H1 (cell line): ENCODE measurements around the gene NPAT. TPM values are rescaled to one million over a fixed set of nuclear protein-coding genes. Genes with fewer than 3 reads are reported as not detected.

Experiments used
- CTCF ChIA-PET: fragments of 300-600 bp; sonication (Branson Sonifier 250); formaldehyde crosslinking; loops from one replicate; lab custom pipeline; 2021; ENCODE audit not compliant: partially characterized antibody; lab: Charles Lee
- POLR2A ChIA-PET: fragments of 300-600 bp; sonication (Branson Sonifier 250); formaldehyde crosslinking; loops from one replicate; lab custom pipeline; 2021; ENCODE audit warnings: inconsistent platforms; ENCODE audit not compliant: partially characterized antibody; lab: Charles Lee
- DNase-seq, 2 experiments: peaks; one replicate each; pipeline versions ENCODE4 v3.0.0 to v3.0.0-alpha.2; 2010 to 2022; ENCODE audit warnings: low spot score in 2 of 2, low read depth in 1 of 2, mixed read lengths in 1 of 2
- FAIRE-seq: peaks from 2 replicates; lab custom pipeline; 2011; peaks lifted over from hg19 to GRCh38; lab: Jason Lieb, UNC
- H2AFZ ChIP-seq: 2 replicates; pipeline ENCODE4 v1.8.1; 2012; ENCODE audit warnings: low read length, inconsistent platforms
- H2AK5ac ChIP-seq: 2 replicates; pipeline ENCODE4 v1.6.1; 2013; ENCODE audit warnings: low read depth, low read length
- H2BK120ac ChIP-seq: replicated peaks from 2 replicates; pipeline ENCODE3; 2013; ENCODE audit warnings: low read depth, low read length, inconsistent platforms
- H2BK12ac ChIP-seq: 2 replicates; pipeline ENCODE4 v1.6.1; 2013; ENCODE audit warnings: low read depth, low read length
- H2BK15ac ChIP-seq: 2 replicates; pipeline ENCODE4 v1.6.1; 2013; ENCODE audit warnings: low read length
- H2BK20ac ChIP-seq: 2 replicates; pipeline ENCODE4 v1.6.1; 2013; ENCODE audit warnings: low read length
- H2BK5ac ChIP-seq: 2 replicates; pipeline ENCODE4 v1.6.1; 2013; ENCODE audit warnings: low read depth, low read length
- H3K14ac ChIP-seq: 2 replicates; pipeline ENCODE4 v1.6.1; 2013; ENCODE audit warnings: inconsistent platforms; ENCODE audit not compliant: insufficient read length
- H3K18ac ChIP-seq: 2 replicates; pipeline ENCODE4 v1.6.1; 2013; ENCODE audit warnings: low read length; ENCODE audit errors: extremely low read depth
- H3K23ac ChIP-seq: 2 replicates; pipeline ENCODE4 v1.6.1; 2013; ENCODE audit warnings: inconsistent platforms; ENCODE audit not compliant: insufficient read length
- H3K23me2 ChIP-seq: 2 replicates; pipeline ENCODE4 v1.6.1; 2013; ENCODE audit warnings: low read depth, low read length
- H3K27ac ChIP-seq: 2 replicates; pipeline ENCODE4 v1.6.1; 2011; ENCODE audit warnings: low read depth, low read length, inconsistent platforms
- H3K27me3 ChIP-seq, 4 experiments: replicated peaks in 1 of 4; 1 replicate in 1 of 4; 2 replicates in 3 of 4; pipeline versions ENCODE4 v1.6.1 to v1.8.1; 2011 to 2013; ENCODE audit warnings: low read length in 3 of 4, mild to moderate bottlenecking in 3 of 4, inconsistent platforms in 2 of 4, mixed read lengths in 2 of 4, moderate library complexity in 1 of 4; ENCODE audit not compliant: control insufficient read depth in 3 of 4, insufficient read depth in 3 of 4; ENCODE audit errors: extremely low read depth in 1 of 4
- H3K36me3 ChIP-seq, 4 experiments: 2 replicates each; pipeline versions ENCODE4 v1.6.1 to v1.8.1; 2011 to 2013; ENCODE audit warnings: mild to moderate bottlenecking in 4 of 4, low read length in 3 of 4, moderate library complexity in 2 of 4, control low read depth in 1 of 4, inconsistent platforms in 1 of 4; ENCODE audit not compliant: insufficient read depth in 4 of 4, control insufficient read depth in 2 of 4
- H3K4ac ChIP-seq: replicated peaks from 2 replicates; pipeline ENCODE3; 2013; ENCODE audit warnings: low read length, low read depth, mixed read lengths, inconsistent platforms; ENCODE audit not compliant: insufficient read length
- H3K4me1 ChIP-seq, 4 experiments: replicated peaks in 1 of 4; 1 replicate in 1 of 4; 2 replicates in 3 of 4; pipeline versions ENCODE4 v1.6.1 to v1.8.1; 2011 to 2013; ENCODE audit warnings: low read length in 3 of 4, inconsistent platforms in 2 of 4, mixed read lengths in 1 of 4; ENCODE audit not compliant: insufficient read depth in 4 of 4, control insufficient read depth in 3 of 4
- H3K4me2 ChIP-seq, 2 experiments: 2 replicates each; pipeline versions ENCODE4 v1.6.1 to v1.8.1; 2011 to 2013; ENCODE audit warnings: low read depth in 2 of 2, low read length in 2 of 2, control low read depth in 1 of 2, inconsistent platforms in 1 of 2, mild to moderate bottlenecking in 1 of 2; ENCODE audit not compliant: insufficient read depth in 1 of 2
- H3K4me3 ChIP-seq, 4 experiments: fragments of 200-600, 300-600 bp in 1 of 4; sonication (generic), shearing (Covaris generic), sonication (Bioruptor Twin) in 1 of 4; 2 replicates each; pipeline versions ENCODE4 v1.5.1 to v1.8.1; 2011 to 2016; ENCODE audit warnings: low read length in 4 of 4, low read depth in 3 of 4, control low read depth in 2 of 4, inconsistent platforms in 2 of 4, mild to moderate bottlenecking in 2 of 4, mixed read lengths in 1 of 4, moderate library complexity in 1 of 4; ENCODE audit not compliant: insufficient read depth in 2 of 4; ENCODE audit errors: extremely low read depth in 1 of 4
- H3K56ac ChIP-seq: replicated peaks from 2 replicates; pipeline ENCODE3; 2013; ENCODE audit warnings: low read depth, mild to moderate bottlenecking, mixed read lengths, low read length, inconsistent platforms; ENCODE audit not compliant: insufficient read length
- H3K79me1 ChIP-seq: 2 replicates; pipeline ENCODE4 v1.6.1; 2013; ENCODE audit warnings: low read depth, low read length, control low read depth
- H3K79me2 ChIP-seq, 2 experiments: 2 replicates each; pipeline versions ENCODE4 v1.6.1 to v1.8.1; 2012 to 2013; ENCODE audit warnings: low read length in 2 of 2, mild to moderate bottlenecking in 2 of 2, inconsistent platforms in 1 of 2; ENCODE audit not compliant: insufficient read depth in 2 of 2, control insufficient read depth in 1 of 2
- H3K9ac ChIP-seq, 4 experiments: replicated peaks in 1 of 4; 1 replicate in 1 of 4; 2 replicates in 3 of 4; pipeline versions ENCODE4 v1.6.1 to v1.8.1; 2011 to 2013; ENCODE audit warnings: low read depth in 3 of 4, low read length in 3 of 4, control low read depth in 2 of 4, mild to moderate bottlenecking in 2 of 4, moderate library complexity in 2 of 4, inconsistent platforms in 1 of 4; ENCODE audit errors: extremely low read depth in 1 of 4
- H3K9me3 ChIP-seq, 2 experiments: 2 replicates each; pipeline versions ENCODE4 v1.6.1 to v1.8.1; 2012 to 2013; ENCODE audit warnings: mild to moderate bottlenecking in 2 of 2, moderate library complexity in 2 of 2, control low read depth in 1 of 2, inconsistent platforms in 1 of 2, low read depth in 1 of 2, low read length in 1 of 2, mixed read lengths in 1 of 2; ENCODE audit not compliant: insufficient read depth in 2 of 2
- H4K20me1 ChIP-seq, 2 experiments: replicated peaks in 1 of 2; 2 replicates each; pipeline versions ENCODE3 to v1.8.1; 2011 to 2013; ENCODE audit warnings: inconsistent platforms in 2 of 2, low read length in 2 of 2, mild to moderate bottlenecking in 1 of 2; ENCODE audit not compliant: insufficient read depth in 2 of 2, control insufficient read depth in 1 of 2
- H4K5ac ChIP-seq: 2 replicates; pipeline ENCODE4 v1.6.1; 2013; ENCODE audit warnings: low read length, low read depth, mixed read lengths, inconsistent platforms; ENCODE audit not compliant: insufficient read length
- H4K8ac ChIP-seq: 2 replicates; pipeline ENCODE4 v1.8.0; 2013; ENCODE audit warnings: mild to moderate bottlenecking, moderate library complexity, low read length, inconsistent platforms; ENCODE audit not compliant: insufficient read depth; ENCODE audit errors: extremely low read depth
- H4K91ac ChIP-seq: replicated peaks from 2 replicates; pipeline ENCODE3; 2013; ENCODE audit warnings: low read length, mixed read lengths, inconsistent platforms; ENCODE audit not compliant: insufficient read length
- ASH2L ChIP-seq: fragments of 200-600, 300-600 bp; sonication (generic); IDR thresholded peaks from one replicate; pipeline ENCODE4 v1.7.1; 2017; ENCODE audit warnings: low read length
- CBX5 ChIP-seq: fragments of 300-800, 300-1000 bp; sonication (generic); IDR thresholded peaks from 2 replicates; pipeline ENCODE4 v1.7.1; 2016; ENCODE audit warnings: antibody characterized with exemption, low read length, low read depth
- CBX8 ChIP-seq: fragments of 300-800, 300-1000 bp; sonication (generic); IDR thresholded peaks from 2 replicates; pipeline ENCODE4 v1.7.1; 2016; ENCODE audit warnings: low read depth, low read length, borderline replicate concordance
- CREB1 ChIP-seq: IDR thresholded peaks from 2 replicates; pipeline ENCODE4 v1.6.1; 2012; ENCODE audit warnings: inconsistent platforms
- CTBP2 ChIP-seq: IDR thresholded peaks from 2 replicates; pipeline ENCODE4 v1.7.0; 2011; ENCODE audit warnings: borderline replicate concordance, mild to moderate bottlenecking, moderate library complexity, mixed read lengths, low read length; ENCODE audit not compliant: insufficient read depth, insufficient read length
- FOSL1 ChIP-seq: IDR thresholded peaks from 2 replicates; pipeline ENCODE4 v1.6.1; 2011; ENCODE audit warnings: mild to moderate bottlenecking, low read depth, low read length, moderate library complexity; ENCODE audit not compliant: insufficient read depth
- GTF2F1 ChIP-seq: IDR thresholded peaks from 2 replicates; pipeline ENCODE4 v1.6.1; 2012; ENCODE audit warnings: low read depth, low read length, improper control_type of control experiment, borderline replicate concordance
- SIX5 ChIP-seq: IDR thresholded peaks from 2 replicates; pipeline ENCODE4 v1.6.1; 2011; ENCODE audit warnings: mild to moderate bottlenecking, low read depth, low read length
- SP2 ChIP-seq: IDR thresholded peaks from 2 replicates; pipeline ENCODE4 v1.6.1; 2012; ENCODE audit warnings: mild to moderate bottlenecking, low read length, inconsistent platforms
- TBP ChIP-seq: IDR thresholded peaks from 2 replicates; pipeline ENCODE4 v1.6.1; 2011; ENCODE audit warnings: low read depth, low read length, improper control_type of control experiment
- ZNF274 ChIP-seq: IDR thresholded peaks from 2 replicates; pipeline ENCODE4 v1.7.0; 2012; ENCODE audit warnings: low read length, borderline replicate concordance; ENCODE audit errors: extremely low read depth
- WGBS, 2 experiments: shearing (Covaris generic) in 1 of 2; methylation state at CpG; one replicate each; pipeline versions ENCODE4 v1.1.6 to v1.1.7; 2013 to 2015; ENCODE audit warnings: low lambda C conversion rate in 2 of 2, mixed read lengths in 2 of 2, inconsistent platforms in 1 of 2, low coverage in 1 of 2, missing lambda C conversion rate in 1 of 2; ENCODE audit not compliant: insufficient replicate concordance in 2 of 2, insufficient coverage in 1 of 2, insufficient read length in 1 of 2; ENCODE audit errors: extremely low coverage in 1 of 2, missing lambda C conversion rate in 1 of 2; 5-methylcytosine and 5-hydroxymethylcytosine counted together
- polyA plus RNA-seq, 7 experiments: library from polyadenylated mRNA; depleted of rRNA in 3 of 7; stranded (reverse) in 5 of 7; unstranded in 2 of 7; fragments of >200 nt in 5 of 7; fragments of 200-250 nt in 2 of 7; gene quantifications; 1 replicate in 5 of 7; 2 replicates in 1 of 7; 4 replicates in 1 of 7; pipeline versions ENCODE4 v1.2.1 to v1.2.3, GENCODE V29; 2011 to 2013; ENCODE audit warnings: missing spikeins in 2 of 7, mixed read lengths in 2 of 7
- total RNA-seq: library from RNA; stranded (reverse); fragmentation: NEBNext Ultra II Directional; extraction: Animal tissue kit (Norgen Biotek cat#: 25700); gene quantifications from 2 replicates; pipeline ENCODE4 v1.2.1, GENCODE V29; 2021
- TF ChIP-seq, protein P1 (sequence below): IDR thresholded peaks from 2 replicates; pipeline ENCODE4 v1.6.1; 2012; ENCODE audit warnings: low read length, inconsistent platforms

NPAT gene
- total and polyA plus RNA-seq, 2 of the 8 experiments (the other 6 are each of a cell fraction or from before 2014, with no cell fraction given): 4.6 to 23.4 TPM

DNA sequence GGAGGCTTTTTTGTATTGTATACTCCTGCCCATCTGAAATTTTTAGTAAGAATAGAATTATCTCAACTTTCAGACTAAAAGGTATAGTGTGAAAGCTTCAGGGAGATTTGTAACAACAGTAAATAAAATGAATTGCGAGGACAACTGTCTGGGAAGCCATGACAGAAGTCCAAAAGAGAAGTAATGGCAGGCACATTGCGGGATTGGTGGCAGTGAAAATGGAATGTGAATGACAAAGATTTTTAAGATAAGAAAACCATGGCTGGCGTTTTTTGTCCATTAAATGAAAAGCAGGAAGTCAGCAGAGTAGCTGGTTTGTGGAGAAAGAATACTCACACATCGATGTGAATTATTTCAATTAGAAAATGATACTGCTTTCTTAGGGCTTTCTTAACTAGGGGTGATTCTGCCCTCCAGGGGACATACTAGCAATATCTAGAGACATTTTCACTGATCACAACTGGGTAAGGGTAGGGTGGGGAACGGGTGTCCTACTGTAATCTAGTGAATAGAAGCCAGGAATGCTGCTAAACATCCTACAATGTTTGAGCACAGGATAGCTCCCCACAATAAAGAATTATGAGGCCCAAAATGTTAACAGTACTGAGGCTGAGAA, 1.6 kb downstream of the NPAT start:
- no peak overlapping the region for H3K14ac ChIP-seq
- peak overlapping the region; percentile 91 to 100 (median 96); a peak in 7 of 8 replicates for H3K4me3 ChIP-seq
- peaks cover 4 to 11% (median 4%) of the 10 kb centered on the region in 4 experiments; a peak in 6 of 7 replicates for H3K4me1 ChIP-seq
- no peak overlapping the region for H2AFZ ChIP-seq
- no peak overlapping the region for H2AK5ac ChIP-seq
- DNase-seq (no peak), FAIRE-seq (no peak)
- no peak overlapping the region for H3K56ac ChIP-seq
- H4K5ac ChIP-seq: no peak overlapping the region
- H3K4ac ChIP-seq: no peak overlapping the region
- ChIA-PET POLR2A (interaction anchor here (1.3 to 3.5 kb wide), 5 partner anchors 7 to 314 kb away, joined by 3 to 17 read pairs (median 5); no protein-coding TSS in a partner anchor), CTCF (interaction anchor here (1.5 kb wide), 1 partner anchor 16 kb away, joined by 3 read pairs; no protein-coding TSS in a partner anchor)
- no peak overlapping the region for H4K8ac ChIP-seq
- H2BK5ac ChIP-seq: no peak overlapping the region
- peaks cover 4% of the 10 kb centered on the region for H3K79me1 ChIP-seq
- H2BK15ac ChIP-seq: no peak overlapping the region
- no peak overlapping the region for H3K27ac ChIP-seq
- no peak overlapping the region for H2BK12ac ChIP-seq
- peaks cover 0 to 6% of the 10 kb centered on the region in 2 experiments for H4K20me1 ChIP-seq
- no peaks in the 10 kb centered on the region for H3K27me3 ChIP-seq
- no peak overlapping the region for H3K18ac ChIP-seq
- no peak overlapping the region for H2BK20ac ChIP-seq
- WGBS, 2 experiments: 72% methylated on average over 5 of the region's 5 CpGs; no CpG with 5 or more reads in 1 of the 2 experiments
- peaks cover 8% of the 10 kb centered on the region for H3K23me2 ChIP-seq
- H3K23ac ChIP-seq: no peak overlapping the region
- H3K36me3 ChIP-seq: no peaks in the 10 kb centered on the region; a peak in 2 of 8 replicates
- H4K91ac ChIP-seq: no peak overlapping the region
- peak overlapping the region; percentile 92 to 99 for H3K4me2 ChIP-seq
- peaks cover 37 to 87% of the 10 kb centered on the region in 2 experiments for H3K79me2 ChIP-seq
- H3K9ac ChIP-seq: peak overlapping the region in 3 of 4 experiments; percentile 41 to 100 (median 98); a peak in 3 of 7 replicates
- no peak overlapping the region for H2BK120ac ChIP-seq
- no peaks in the 10 kb centered on the region for H3K9me3 ChIP-seq
- TF ChIP-seq TBP (no peak), ASH2L (no peak), ZNF274 (no peak), GTF2F1 (no peak), CREB1 (no peak), FOSL1 (no peak), SP2 (no peak), CTBP2 (no peak), SIX5 (no peak), CBX5 (no peak), CBX8 (no peak)
- TF ChIP-seq, protein P1, sequence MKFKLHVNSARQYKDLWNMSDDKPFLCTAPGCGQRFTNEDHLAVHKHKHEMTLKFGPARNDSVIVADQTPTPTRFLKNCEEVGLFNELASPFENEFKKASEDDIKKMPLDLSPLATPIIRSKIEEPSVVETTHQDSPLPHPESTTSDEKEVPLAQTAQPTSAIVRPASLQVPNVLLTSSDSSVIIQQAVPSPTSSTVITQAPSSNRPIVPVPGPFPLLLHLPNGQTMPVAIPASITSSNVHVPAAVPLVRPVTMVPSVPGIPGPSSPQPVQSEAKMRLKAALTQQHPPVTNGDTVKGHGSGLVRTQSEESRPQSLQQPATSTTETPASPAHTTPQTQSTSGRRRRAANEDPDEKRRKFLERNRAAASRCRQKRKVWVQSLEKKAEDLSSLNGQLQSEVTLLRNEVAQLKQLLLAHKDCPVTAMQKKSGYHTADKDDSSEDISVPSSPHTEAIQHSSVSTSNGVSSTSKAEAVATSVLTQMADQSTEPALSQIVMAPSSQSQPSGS: no peak
